ENCODE measurements around the gene PAEP. TPM values are rescaled to one million over a fixed set of nuclear protein-coding genes. Genes with fewer than 3 reads are reported as not detected.
"Not testable (repeated sequence)": the region's sequence is repeated elsewhere in the genome, so short reads cannot be mapped to it uniquely, and the experiment has no call there.

PAEP gene
- total RNA-seq, result not detected

DNA sequence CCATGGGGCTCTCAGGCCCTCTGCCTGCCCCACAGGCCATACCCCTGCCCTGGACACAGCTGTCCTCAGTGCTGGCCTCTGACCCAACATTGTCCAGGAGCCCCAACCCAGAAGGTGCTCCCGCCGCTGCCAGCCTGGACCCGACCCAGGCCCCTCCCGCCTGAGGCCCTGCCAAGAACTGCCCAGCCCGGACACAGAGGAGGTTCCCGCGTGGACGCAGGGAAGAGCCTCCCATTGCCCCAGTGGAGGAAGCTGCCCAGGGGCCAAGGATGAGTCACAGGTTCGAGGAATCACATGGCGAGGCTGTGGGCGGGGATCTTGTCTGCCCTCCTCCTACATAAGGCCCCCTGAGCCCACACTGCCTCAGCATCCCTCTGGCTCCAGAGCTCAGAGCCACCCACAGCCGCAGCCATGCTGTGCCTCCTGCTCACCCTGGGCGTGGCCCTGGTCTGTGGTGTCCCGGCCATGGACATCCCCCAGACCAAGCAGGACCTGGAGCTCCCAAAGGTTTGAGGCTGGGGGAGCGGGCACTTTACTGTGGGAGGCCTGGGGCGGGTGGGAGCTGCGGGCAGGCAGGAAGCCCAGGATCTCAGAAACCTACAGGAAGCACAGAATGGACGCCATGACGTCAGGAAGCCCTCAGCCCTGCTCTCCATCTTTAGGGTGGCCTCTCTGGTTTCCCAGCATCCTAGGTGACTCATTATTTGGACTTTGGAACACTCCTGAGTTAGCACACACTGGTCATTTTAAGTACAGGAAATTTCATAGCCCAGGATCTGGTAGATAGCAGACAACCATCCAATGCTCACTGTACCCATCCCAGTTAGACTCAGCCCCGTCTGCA, at the start of gene PAEP:
Gene PAEP, plus strand, starts transcription at position 366 of the 844 bp plus-strand sequence.
- ATAC-seq (no peak), DNase-seq (no peak)
- H3K36me3 Mint-ChIP-seq (ENCODE audit: low read depth), result no peaks in the 10 kb centered on the region
- CTCF ChIA-PET, result no interaction called here
- H3K27me3 Mint-ChIP-seq (ENCODE audit: low read depth), result no peaks in the 10 kb centered on the region
- POLR2A ChIA-PET, result no interaction called here
- H3K9me3 Mint-ChIP-seq (ENCODE audit: insufficient read depth), result no peaks in the 10 kb centered on the region
- H3K4me1 Mint-ChIP-seq (ENCODE audit: low read depth), result peaks cover 3% of the 10 kb centered on the region
- H3K4me3 Mint-ChIP-seq, result no peak within 1 kb of the TSS
- H3K27ac Mint-ChIP-seq, result no peak within 1 kb of the TSS

DNA sequence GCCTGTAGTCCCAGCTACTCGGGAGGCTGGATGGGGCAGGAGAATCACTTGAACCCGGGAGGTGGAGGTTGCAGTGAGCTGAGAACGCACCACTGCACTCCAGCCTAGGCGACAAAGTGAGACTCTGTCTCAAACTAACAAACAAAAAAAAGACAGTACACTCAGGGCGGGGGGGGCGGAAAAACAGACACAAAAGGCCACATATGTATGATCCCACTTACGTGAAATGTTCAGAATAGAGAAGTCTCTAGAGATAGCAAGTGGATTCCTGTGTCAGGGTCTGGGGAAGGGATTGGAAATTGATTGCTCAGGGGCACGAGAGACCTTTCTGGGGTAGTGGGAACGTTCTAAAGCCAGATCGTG, 49.3 kb upstream of the PAEP start:
- H3K9me3 Mint-ChIP-seq (ENCODE audit: insufficient read depth), result peaks cover 7% of the 10 kb centered on the region
- peaks cover 15% of the 10 kb centered on the region for H3K4me1 Mint-ChIP-seq (ENCODE audit: low read depth)
- H3K27ac Mint-ChIP-seq, result no peak overlapping the region
- no peak for DNase-seq
- CTCF ChIA-PET, result interaction anchor here (1.3 kb wide), 1 partner anchor 18 kb away, joined by 3 read pairs; no protein-coding TSS in a partner anchor
- H3K36me3 Mint-ChIP-seq (ENCODE audit: low read depth), result no peaks in the 10 kb centered on the region
- POLR2A ChIA-PET, result no interaction called here
- H3K27me3 Mint-ChIP-seq (ENCODE audit: low read depth), result peaks cover 14% of the 10 kb centered on the region
- no peak overlapping the region for H3K4me3 Mint-ChIP-seq
- ATAC-seq, result no peak

DNA sequence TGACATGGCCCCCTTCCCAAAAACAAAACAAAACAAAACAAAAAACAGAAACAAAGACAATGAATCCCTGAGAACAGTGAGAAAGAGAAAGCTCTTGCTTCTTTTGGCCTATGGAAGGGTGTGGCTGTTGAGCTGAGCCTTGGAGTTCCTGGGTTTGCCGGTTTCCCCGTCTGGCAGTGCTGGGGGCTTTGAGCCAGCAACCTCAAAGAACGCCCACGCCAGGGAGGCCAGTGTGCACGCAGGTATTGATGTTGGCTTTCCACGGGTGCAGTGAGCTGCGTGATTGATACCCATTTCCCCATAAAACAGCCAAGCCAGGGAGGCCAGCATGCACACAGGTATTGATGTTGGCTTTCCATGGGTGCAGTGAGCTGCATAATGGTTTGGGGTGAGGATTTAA, 48.7 kb upstream of the PAEP start:
- Mint-ChIP-seq H3K36me3 (ENCODE audit: low read depth) (no peaks in the 10 kb centered on the region), H3K4me1 (ENCODE audit: low read depth) (peaks cover 15% of the 10 kb centered on the region), H3K27ac (no peak overlapping the region), H3K9me3 (ENCODE audit: insufficient read depth) (peaks cover 7% of the 10 kb centered on the region), H3K27me3 (ENCODE audit: low read depth) (peaks cover 19% of the 10 kb centered on the region), H3K4me3 (no peak overlapping the region)
- DNase-seq (no peak), ATAC-seq (no peak)
- POLR2A ChIA-PET, result no interaction called here
- CTCF ChIA-PET, result interaction anchor here (1.3 kb wide), 1 partner anchor 17 kb away, joined by 3 read pairs; no protein-coding TSS in a partner anchor

DNA sequence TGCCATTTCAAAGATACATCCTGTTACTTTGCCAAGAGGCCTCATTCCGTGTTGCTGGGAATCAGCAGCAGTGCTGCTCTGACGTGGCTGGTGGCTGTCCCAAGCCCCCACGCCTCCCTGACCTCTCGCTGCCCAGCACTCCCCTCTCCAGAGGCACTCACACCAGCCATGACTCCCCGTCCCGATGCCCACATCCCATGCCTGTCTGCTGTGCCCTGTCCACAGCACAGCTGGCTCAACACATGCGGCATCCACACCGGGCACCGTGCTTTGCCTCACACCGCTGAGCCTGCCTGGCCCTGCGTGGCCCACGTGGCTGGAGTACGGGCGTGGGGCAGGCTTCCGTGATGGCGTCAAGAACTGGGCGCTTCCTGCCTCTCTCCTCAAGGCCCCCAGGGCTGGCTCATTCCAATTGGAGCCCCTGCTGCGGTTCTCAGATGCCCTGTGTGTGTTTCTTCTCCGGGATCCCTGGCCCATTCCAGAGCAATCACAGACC, 48.2 kb upstream of the PAEP start:
- Mint-ChIP-seq H3K27me3 (ENCODE audit: low read depth) (peaks cover 22% of the 10 kb centered on the region), H3K36me3 (ENCODE audit: low read depth) (no peaks in the 10 kb centered on the region), H3K9me3 (ENCODE audit: insufficient read depth) (peaks cover 7% of the 10 kb centered on the region), H3K4me3 (no peak overlapping the region), H3K27ac (no peak overlapping the region), H3K4me1 (ENCODE audit: low read depth) (peaks cover 15% of the 10 kb centered on the region)
- ChIA-PET CTCF (interaction anchor here (1.3 kb wide), 1 partner anchor 17 kb away, joined by 3 read pairs; no protein-coding TSS in a partner anchor), POLR2A (no interaction called here)
- ATAC-seq, result no peak
- DNase-seq, result no peak

DNA sequence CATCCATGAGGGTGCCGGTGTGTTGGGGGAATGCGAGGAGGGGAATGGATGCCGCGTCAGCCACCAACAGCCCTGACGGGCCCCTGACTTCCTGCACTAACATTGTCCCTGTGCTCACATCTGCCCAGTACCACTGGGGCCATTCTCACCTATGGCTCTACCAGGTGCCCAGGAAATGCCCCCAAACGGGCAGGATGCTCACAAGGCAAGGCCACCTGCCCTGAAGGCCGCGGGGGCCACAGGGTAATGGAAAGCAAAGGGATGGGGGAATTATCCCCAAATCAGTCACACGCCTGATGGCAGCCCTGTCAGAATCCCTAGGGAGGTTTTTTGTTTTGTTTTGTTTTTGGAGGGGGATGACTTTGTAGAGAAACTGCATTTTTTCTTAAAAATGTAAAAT, 47.6 kb upstream of the PAEP start:
- H3K4me3 Mint-ChIP-seq; H3K9me3 Mint-ChIP-seq (ENCODE audit: insufficient read depth); H3K27ac Mint-ChIP-seq; CTCF ChIA-PET; DNase-seq; POLR2A ChIA-PET; H3K36me3 Mint-ChIP-seq (ENCODE audit: low read depth); ATAC-seq: not testable (repeated sequence)
- peaks cover 15% of the 10 kb centered on the region for H3K4me1 Mint-ChIP-seq (ENCODE audit: low read depth)
- H3K27me3 Mint-ChIP-seq (ENCODE audit: low read depth), result peaks cover 23% of the 10 kb centered on the region

DNA sequence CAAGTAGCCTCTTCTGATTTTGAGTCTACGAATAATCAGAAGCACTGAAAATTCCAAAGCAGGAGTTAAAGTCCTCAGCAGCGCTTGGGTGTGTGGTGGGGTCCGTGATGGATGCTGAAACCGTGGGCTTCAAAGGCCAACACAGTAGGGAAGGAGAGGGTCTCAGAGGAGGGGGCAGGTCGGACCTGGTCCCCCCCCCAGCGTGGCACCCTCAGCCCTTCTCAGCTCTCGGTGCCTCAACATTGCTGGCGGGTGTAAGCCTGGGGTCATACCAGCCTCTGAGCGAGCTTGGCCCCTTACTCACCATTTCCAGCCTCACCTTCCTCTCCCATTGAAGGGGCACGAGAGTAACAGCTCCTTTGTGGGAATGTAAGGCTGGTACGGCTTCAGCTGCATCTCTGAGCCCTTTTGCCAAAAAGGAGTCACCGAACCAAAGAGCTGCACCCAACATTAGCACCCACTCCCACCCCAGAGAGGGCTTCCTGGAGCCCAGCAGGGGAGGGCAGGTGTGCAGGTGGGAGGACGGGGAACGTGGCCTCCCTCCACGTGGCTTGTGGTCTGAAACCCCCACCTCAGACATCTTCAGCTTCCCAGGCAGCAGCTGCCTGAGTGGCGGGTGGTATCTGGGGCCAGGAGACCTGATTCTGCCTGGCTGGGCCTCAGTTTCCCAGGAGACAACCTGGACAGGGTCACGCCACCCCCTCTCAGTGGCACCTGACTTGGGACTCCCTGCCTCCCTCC, 47.0 kb upstream of the PAEP start:
- ATAC-seq (no peak), DNase-seq (no peak)
- no peaks in the 10 kb centered on the region for H3K36me3 Mint-ChIP-seq (ENCODE audit: low read depth)
- CTCF ChIA-PET, result interaction anchor here (0.8 kb wide), 1 partner anchor 10 kb away, joined by 3 read pairs; no protein-coding TSS in a partner anchor
- peaks cover 23% of the 10 kb centered on the region for H3K27me3 Mint-ChIP-seq (ENCODE audit: low read depth)
- no peaks in the 10 kb centered on the region for H3K9me3 Mint-ChIP-seq (ENCODE audit: insufficient read depth)
- no peak overlapping the region for H3K27ac Mint-ChIP-seq
- POLR2A ChIA-PET, result no interaction called here
- peaks cover 15% of the 10 kb centered on the region for H3K4me1 Mint-ChIP-seq (ENCODE audit: low read depth)
- no peak overlapping the region for H3K4me3 Mint-ChIP-seq

DNA sequence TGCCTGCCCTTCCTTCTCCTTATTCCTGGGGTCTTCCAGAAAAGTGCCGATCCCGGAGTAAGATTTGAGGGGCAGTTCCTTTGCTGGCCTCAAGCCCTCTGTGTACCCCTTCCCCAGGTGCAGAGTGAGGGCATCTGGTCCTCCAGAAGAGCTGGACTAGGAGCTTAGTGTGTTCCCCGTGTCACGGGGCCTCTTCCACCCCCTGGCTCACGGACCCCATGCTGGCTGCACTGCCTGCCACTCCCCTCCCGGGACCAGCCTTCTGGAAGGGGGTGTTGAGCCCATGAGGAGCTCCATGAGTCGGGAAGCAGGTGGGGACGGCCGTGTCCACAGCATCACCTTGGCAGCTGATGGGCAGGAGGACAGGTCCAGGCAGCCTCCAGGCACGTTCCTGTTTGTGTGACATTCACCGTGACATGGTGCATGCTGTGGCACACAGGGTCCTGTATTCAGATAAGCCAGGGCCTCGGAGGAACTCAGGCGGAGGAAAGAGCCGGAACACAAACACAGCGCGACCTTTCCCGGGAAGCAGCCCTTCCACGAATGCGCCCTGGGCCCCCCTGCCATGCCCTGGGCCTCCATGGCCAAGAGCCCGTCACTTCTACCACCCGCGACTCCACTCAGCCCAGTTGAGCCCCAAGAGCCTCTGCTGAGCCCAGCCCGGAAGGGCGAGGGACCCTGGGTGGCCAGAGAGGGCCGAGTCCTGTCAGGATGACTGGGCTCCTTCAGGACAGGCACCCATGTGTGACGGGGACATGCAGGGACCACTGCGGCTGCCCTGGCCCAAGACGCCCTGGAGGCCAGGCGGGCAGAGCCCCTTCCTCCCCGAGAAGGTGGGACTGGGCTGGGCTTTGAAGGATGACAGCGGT, 46.2 kb upstream of the PAEP start:
- H3K36me3 Mint-ChIP-seq (ENCODE audit: low read depth), result no peaks in the 10 kb centered on the region
- ChIA-PET POLR2A (no interaction called here), CTCF (interaction anchor here (0.8 kb wide), 1 partner anchor 11 kb away, joined by 3 read pairs; no protein-coding TSS in a partner anchor)
- DNase-seq (no peak), ATAC-seq (no peak)
- H3K9me3 Mint-ChIP-seq (ENCODE audit: insufficient read depth), result no peaks in the 10 kb centered on the region
- no peak overlapping the region for H3K4me3 Mint-ChIP-seq
- H3K27me3 Mint-ChIP-seq (ENCODE audit: low read depth), result peaks cover 25% of the 10 kb centered on the region
- peaks cover 15% of the 10 kb centered on the region for H3K4me1 Mint-ChIP-seq (ENCODE audit: low read depth)
- no peak overlapping the region for H3K27ac Mint-ChIP-seq

DNA sequence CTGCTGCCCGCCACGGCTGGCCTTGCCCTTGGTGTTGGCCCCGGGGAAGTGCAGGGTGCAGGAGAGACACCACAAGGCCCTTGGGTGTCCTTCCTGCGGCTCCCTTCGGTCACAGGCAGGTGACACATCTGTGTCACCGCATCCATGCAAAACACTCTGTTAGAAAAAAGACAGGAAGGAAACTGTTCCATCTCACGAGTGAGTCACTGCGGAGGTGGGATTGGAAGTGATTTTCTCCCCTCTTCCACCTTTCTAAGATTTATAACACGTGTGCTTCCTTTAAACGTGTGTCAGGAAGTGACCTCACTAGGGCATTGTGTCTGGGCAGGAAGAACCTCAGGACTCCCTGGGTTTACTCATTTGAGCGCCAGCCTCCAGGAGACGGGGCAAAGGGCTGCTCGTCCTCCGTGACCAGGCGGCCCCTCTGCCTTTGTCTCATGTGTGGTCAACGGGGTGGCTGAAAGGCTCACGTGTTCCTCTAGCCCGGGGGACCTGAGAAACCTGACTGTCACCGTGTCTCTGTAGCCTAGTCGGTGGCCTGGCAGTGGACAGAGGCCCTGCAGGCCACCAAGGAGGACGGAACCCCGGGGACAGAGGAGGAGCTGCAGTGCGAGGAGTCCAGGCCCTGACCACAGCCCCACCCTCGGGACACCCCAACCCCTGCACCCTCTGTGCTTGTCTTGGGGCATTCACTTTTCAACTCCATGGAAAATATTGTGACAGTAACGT, 45.3 kb upstream of the PAEP start:
- Mint-ChIP-seq H3K27ac (no peak overlapping the region), H3K4me1 (ENCODE audit: low read depth) (peaks cover 11% of the 10 kb centered on the region), H3K9me3 (ENCODE audit: insufficient read depth) (no peaks in the 10 kb centered on the region), H3K27me3 (ENCODE audit: low read depth) (peaks cover 25% of the 10 kb centered on the region), H3K36me3 (ENCODE audit: low read depth) (no peaks in the 10 kb centered on the region), H3K4me3 (no peak overlapping the region)
- ChIA-PET POLR2A (no interaction called here), CTCF (no interaction called here)
- DNase-seq, result no peak
- no peak for ATAC-seq

DNA sequence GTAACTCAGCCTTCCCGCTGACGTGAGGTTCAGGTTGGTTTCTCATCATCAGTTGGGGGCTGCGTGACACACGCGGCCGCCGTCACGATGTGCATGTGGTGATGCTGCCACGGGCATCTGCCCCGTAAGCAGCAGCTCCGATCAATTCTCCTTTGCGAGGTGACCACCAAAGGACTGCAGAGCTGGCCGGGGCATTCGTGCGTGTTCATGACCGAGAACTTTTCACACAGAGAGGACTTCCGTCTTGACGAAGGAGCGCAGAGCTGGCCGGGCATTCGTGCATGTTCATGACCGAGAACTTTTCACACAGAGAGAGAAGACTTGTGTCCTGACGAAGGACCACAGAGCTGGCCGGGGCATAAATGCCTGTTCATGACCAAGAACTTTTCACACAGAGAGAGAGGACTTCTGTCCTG, 44.1 kb upstream of the PAEP start:
- POLR2A ChIA-PET, result no interaction called here
- DNase-seq, result no peak
- Mint-ChIP-seq H3K27ac (no peak overlapping the region), H3K36me3 (ENCODE audit: low read depth) (no peaks in the 10 kb centered on the region), H3K9me3 (ENCODE audit: insufficient read depth) (no peaks in the 10 kb centered on the region), H3K4me3 (no peak overlapping the region), H3K27me3 (ENCODE audit: low read depth) (peaks cover 22% of the 10 kb centered on the region), H3K4me1 (ENCODE audit: low read depth) (peaks cover 5% of the 10 kb centered on the region)
- ATAC-seq, result no peak
- CTCF ChIA-PET, result interaction anchor here (1.0 kb wide), 1 partner anchor 48 kb away, joined by 3 read pairs; no protein-coding TSS in a partner anchor

DNA sequence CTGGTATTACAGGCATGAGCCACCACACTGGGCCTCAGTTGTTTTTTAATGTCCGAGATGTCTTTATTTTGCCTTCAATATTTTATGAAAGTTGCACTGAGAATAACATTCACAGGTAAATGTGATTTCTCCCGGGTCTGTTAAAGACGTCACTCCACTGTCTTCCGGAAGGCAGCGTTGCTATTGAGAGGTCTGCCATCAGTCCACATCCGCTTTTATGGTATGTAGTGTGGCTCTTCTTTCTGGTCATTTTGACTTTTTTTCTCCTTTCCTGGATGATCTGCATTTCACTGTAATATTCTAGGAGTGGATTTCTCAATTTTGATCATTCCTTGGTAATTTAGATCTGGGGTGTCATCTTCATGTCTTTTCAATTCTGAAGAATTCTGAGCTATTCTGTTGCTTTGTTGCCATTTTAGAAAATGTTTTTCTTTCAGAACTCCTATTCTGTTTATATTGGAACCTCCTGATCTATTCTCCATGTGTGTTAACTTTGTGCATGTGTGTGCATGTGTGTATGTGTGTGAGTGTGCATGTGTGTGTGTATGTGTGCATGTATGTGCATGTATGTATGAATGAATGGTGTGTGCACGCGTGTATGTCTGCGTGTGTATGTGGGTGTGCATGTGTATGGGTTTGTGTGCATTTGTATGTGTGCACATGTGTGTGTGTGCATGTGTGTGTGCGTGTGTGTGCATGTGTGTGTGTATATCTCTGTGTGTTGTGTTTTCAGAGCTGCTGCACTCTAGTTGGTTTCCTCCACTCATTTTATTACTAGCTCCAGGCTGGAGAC, 42.2 kb upstream of the PAEP start:
- ATAC-seq, result no peak
- H3K27ac Mint-ChIP-seq, result no peak overlapping the region
- no peaks in the 10 kb centered on the region for H3K36me3 Mint-ChIP-seq (ENCODE audit: low read depth)
- no peak for DNase-seq
- peaks cover 18% of the 10 kb centered on the region for H3K27me3 Mint-ChIP-seq (ENCODE audit: low read depth)
- H3K4me3 Mint-ChIP-seq, result no peak overlapping the region
- CTCF ChIA-PET, result no interaction called here
- peaks cover 5% of the 10 kb centered on the region for H3K4me1 Mint-ChIP-seq (ENCODE audit: low read depth)
- no peaks in the 10 kb centered on the region for H3K9me3 Mint-ChIP-seq (ENCODE audit: insufficient read depth)
- POLR2A ChIA-PET, result no interaction called here

All from activated CD8-positive, alpha-beta T cell treated with anti-CD3 and anti-CD28 coated beads, Interleukin-2, amount 10 ng/mL, durations not matched to agents 7 days and 5 days (primary cell).